GM10266 (cell line): ENCODE results near the gene ZC3H8.

ENCODE experiments used
- DNase-seq: peaks from one replicate; pipeline ENCODE4 v3.0.0; 2012; ENCODE audit errors: extremely low spot score
- TF ChIP-seq, protein P1 (sequence below): IDR thresholded peaks from 2 replicates; pipeline ENCODE4 v1.5.1; 2012; ENCODE audit warnings: mild to moderate bottlenecking, low read depth; ENCODE audit not compliant: control insufficient read depth, insufficient read depth; ENCODE audit errors: missing control alignments

ZC3H8 gene

DNA sequence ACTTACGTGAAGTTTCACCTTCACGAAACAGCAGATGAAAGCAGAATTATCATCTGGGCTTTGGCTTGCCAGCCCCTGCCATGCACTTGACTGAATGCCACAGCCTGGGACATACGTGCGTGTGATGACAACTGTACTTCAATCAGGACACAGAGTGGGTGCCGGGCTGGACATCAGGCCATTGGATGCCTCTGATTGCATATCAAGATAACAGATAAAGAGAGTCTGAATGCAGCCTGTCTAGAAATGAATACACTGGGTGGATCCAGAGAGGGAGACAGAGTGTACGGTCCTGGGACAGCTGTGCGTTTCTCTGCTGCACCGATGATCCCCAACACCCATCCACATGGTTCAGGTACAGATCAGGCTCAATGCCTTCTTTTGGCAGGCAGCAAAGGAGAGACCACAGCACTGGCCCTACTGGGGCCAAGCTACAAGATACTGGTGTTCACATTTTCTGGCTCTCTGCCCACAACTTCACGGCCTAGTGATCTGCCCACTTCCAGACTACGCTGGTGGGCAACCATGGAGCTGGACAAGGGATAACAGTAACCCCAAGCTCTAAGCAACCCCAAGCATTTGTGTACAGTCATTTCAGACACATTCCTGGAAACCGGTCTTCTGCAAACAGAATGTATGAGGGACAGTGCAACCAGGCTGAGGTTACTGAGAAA lies 81.1 kb downstream of the ZC3H8 start:
- DNase-seq, result no peak
- TF ChIP-seq, protein P1, sequence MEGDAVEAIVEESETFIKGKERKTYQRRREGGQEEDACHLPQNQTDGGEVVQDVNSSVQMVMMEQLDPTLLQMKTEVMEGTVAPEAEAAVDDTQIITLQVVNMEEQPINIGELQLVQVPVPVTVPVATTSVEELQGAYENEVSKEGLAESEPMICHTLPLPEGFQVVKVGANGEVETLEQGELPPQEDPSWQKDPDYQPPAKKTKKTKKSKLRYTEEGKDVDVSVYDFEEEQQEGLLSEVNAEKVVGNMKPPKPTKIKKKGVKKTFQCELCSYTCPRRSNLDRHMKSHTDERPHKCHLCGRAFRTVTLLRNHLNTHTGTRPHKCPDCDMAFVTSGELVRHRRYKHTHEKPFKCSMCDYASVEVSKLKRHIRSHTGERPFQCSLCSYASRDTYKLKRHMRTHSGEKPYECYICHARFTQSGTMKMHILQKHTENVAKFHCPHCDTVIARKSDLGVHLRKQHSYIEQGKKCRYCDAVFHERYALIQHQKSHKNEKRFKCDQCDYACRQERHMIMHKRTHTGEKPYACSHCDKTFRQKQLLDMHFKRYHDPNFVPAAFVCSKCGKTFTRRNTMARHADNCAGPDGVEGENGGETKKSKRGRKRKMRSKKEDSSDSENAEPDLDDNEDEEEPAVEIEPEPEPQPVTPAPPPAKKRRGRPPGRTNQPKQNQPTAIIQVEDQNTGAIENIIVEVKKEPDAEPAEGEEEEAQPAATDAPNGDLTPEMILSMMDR, result no peak

DNA sequence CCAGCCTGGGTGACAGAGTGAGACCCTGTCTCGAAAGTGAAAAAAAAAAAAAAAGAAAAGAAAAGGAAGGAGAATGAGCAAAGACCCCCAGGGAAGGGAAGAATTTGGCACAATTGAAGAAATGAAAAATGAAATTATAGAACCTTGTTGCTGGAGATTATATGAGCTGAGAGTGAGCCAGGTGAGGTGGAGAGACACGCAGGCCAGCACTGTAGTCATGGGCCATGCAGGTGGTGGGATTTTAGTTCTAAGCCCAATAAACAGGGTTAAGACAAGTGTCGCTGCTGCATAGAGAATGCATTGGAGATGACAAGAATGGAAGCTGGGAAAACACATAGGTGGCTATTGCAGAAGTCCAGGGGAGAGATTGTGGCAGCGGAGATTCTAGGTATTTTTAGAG lies 84.3 kb downstream of the ZC3H8 start:
- DNase-seq, result no peak
- TF ChIP-seq, protein P1, result no peak

DNA sequence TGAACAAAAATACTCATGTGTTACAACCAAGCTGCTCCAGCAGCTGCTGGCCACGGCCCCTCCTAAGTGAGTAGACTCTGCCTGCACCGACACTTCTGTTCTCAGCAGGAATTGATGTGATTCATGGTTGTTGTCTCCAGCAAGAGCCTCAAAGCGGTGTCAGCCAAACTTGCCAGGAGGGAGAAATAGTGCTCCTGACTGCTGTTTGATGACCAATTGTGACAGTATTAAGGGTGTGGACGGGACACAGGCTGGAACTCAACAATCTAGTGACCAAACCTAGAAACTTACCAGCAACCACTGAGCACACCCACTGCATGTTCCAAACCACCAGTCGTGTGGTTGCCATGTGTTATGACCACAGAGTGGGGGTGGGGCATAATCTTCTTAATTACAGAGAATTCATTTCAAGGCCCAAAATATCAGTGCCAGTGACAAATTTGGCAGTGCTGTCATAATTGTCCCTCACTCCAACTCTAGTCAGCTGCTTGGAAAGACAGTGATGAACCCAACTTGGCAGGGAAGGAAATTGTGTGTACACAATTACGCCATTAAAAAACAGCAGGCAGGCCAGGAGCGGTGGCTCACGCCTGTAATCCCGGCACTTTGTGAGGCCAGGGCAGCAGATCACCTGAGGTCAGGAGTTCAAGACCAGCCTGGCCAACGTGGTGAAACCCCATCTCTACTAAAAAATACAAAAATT lies 86.3 kb downstream of the ZC3H8 start:
- TF ChIP-seq, protein P1, result no peak
- DNase-seq, result no peak

DNA sequence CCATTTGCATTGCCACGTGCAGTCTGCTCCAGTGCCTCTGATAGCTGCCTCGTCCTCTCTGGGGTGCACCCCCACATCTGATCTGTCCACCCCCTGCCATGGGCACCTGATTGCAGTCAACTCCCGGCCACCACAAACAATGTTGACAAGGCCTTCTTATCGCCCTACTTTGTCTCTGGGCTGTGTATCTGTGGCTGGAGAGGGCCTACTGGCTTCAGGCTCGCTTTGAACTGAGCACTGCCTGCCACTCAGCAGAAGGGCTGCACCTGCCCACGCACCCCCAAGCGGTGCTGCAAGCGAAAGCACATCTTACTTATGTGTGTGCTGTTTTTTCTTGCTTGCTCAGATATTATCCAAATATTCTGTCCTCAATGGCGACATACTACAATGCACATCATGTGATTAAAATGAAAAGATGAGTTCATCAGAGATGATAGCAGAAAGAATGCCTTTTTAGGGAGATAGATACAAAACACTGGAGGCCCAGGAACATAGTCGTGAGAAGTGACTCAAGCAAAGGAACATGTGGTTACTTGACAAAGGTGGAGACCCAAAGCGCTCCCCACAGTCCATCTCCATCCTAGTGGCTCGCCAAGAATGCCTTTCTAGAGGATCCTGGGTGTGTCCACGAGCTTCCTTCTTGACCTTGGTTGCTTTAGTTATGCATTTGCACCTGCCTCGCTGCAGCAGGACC lies 87.9 kb downstream of the ZC3H8 start:
- no peak for DNase-seq
- TF ChIP-seq, protein P1, result no peak

DNA sequence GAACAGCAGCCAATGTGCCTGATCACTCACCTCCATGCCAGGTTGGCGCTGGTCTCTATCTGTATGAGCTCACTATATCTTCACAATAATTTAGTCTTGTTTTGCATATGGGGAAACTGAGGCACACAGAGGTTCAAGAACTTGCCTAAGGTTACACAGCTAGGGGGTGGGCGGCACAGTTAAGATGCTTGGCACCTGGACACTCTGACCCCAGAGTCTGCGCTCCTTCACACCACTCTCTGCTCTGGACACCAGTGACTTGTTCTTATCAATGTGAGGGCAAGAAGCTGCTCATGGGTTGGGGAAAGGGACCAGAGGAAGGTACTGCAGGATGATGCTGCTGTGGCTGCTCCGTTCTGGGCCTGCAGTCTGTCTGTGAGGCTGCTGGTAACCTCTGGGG lies 89.5 kb downstream of the ZC3H8 start:
- no peak for DNase-seq

DNA sequence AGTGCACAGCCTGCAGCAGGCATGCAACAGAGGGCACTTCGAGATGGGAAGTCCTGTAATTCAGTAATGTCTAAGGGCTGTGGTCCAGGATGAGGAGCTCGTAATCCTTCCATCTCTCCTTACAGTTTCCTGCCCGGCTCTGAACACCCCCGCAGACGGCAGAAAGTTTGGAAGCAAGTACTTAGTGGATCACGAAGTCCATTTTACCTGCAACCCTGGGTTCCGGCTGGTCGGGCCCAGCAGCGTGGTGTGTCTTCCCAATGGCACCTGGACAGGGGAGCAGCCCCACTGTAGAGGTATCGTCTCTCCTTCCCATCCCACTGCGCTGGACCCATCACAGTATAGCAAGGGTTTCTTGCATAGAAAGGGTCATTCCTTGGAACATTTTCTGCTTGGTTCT lies 90.0 kb downstream of the ZC3H8 start:
- TF ChIP-seq, protein P1, result no peak
- no peak for DNase-seq

More for the DNA sequence above, 89.5 kb downstream of the ZC3H8 start:
- TF ChIP-seq, protein P1, result no peak
